ENCODE results near the gene CDC123. TPM values are rescaled to one million over a fixed set of nuclear protein-coding genes. Genes with fewer than 3 reads are reported as not detected.

Gene CDC123
- total and polyA plus RNA-seq, 3 experiments from 2014 or later = 97.5 to 162 (median 161) TPM

DNA sequence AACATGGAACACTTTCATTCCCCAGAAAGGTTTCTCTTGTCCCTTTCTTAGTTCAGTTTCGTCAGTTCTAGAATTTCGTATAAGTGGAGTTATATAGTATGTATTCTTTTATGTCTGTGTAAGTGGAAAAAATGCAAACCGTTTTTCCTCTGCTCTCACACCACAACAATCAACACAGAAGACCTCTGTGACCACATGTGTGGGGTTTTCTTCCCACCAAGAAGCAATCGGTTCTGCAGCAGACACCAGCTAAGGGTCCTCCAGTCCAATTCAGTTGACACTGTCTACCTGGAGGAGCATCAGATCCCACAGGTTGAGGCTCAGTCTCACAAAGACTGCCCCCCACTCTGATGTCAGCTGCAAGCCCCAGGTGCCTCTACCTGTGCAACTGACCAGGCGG is 6.2 kb downstream of the CDC123 start:
- peaks cover 42 to 71% (median 64%) of the 10 kb centered on the region in 3 donors for H3K4me1 Mint-ChIP-seq
- H3K27me3 ChIP-seq (ENCODE audit: insufficient read depth, low read length, poor library complexity, severe bottlenecking) = no peaks in the 10 kb centered on the region
- ChIA-PET CTCF (interaction anchor here (1.8 kb wide), 1 partner anchor 12 kb away, joined by 8 read pairs; no protein-coding TSS in a partner anchor), POLR2A (no interaction called here)
- H3K27me3 Mint-ChIP-seq = no peaks in the 10 kb centered on the region
- no peak overlapping the region for H3K4me3 ChIP-seq (ENCODE audit: low read length)
- no peak overlapping the region for H3K27ac ChIP-seq (ENCODE audit: low read depth, low read length)
- peaks cover 26% of the 10 kb centered on the region for H3K36me3 ChIP-seq (ENCODE audit: insufficient read depth, low read length)
- no peak for DNase-seq
- peaks cover 26% of the 10 kb centered on the region for H3K4me1 ChIP-seq (ENCODE audit: insufficient read depth, low read length)
- H3K9me3 Mint-ChIP-seq = no peaks in the 10 kb centered on the region
- H3K27ac Mint-ChIP-seq = peak overlapping the region in 1 of 8 donors; percentile 17
- H3K36me3 Mint-ChIP-seq = peaks cover 4 to 66% (median 23%) of the 10 kb centered on the region in 3 donors
- H3K4me3 Mint-ChIP-seq = no peak overlapping the region
- no peaks in the 10 kb centered on the region for H3K9me3 ChIP-seq (ENCODE audit: low read length)

DNA sequence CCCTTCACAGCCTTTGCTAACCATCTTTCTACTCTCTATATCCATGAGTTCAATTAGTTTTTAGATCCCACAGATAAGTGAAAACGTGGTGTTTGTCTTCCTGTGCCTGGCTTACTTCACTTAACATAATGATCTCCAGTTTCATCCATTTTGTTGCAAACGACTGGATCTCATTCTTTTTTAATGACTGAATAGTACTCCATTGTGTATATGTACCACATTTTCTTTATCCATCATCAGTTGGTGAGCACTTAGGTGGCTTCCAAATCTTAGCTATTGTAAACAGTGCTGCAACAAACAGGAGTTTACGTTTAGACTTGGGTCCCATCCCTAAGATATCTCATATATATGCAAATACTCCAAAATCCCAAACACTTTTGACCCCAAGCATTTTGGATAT is 9.1 kb downstream of the CDC123 start:
- Histone ChIP-seq H3K4me3 (ENCODE audit: low read length) (no peak overlapping the region), H3K27ac (ENCODE audit: low read depth, low read length) (no peak overlapping the region), H3K36me3 (ENCODE audit: insufficient read depth, low read length) (peaks cover 26% of the 10 kb centered on the region), H3K4me1 (ENCODE audit: insufficient read depth, low read length) (peaks cover 17% of the 10 kb centered on the region), H3K9me3 (ENCODE audit: low read length) (no peaks in the 10 kb centered on the region), H3K27me3 (ENCODE audit: insufficient read depth, low read length, poor library complexity, severe bottlenecking) (no peaks in the 10 kb centered on the region)
- H3K27ac Mint-ChIP-seq = peak overlapping the region in 3 of 8 donors; percentile 15 to 74 (median 34)
- DNase-seq = no peak
- H3K4me1 Mint-ChIP-seq = peaks cover 38 to 65% (median 62%) of the 10 kb centered on the region in 3 donors
- ChIA-PET CTCF (no interaction called here), POLR2A (no interaction called here)
- no peaks in the 10 kb centered on the region for H3K27me3 Mint-ChIP-seq
- H3K36me3 Mint-ChIP-seq = peaks cover 4 to 77% (median 25%) of the 10 kb centered on the region in 3 donors
- no peak overlapping the region for H3K4me3 Mint-ChIP-seq
- H3K9me3 Mint-ChIP-seq = no peaks in the 10 kb centered on the region

DNA sequence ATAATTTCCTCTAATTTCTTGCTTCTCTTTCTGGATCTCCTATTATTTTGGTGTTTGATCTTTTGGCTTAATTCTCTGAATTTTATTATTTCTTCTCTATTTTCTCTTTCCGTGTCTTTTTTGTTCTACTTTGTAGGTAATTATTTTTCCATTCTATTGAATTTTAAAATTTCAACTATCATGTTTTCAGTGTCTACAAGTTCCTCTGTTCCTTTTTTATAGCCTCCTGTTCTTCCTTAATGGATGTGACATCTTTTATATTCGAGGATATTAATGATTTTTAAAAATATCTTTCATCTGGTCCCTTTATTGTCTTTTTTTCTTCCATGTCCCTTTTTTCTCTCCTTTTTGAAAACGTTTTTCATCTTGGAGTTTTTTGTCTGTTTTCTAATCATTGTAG is 11.1 kb downstream of the CDC123 start:
- H3K4me3 ChIP-seq (ENCODE audit: low read length) = no peak overlapping the region
- CTCF ChIA-PET = no interaction called here
- H3K9me3 Mint-ChIP-seq = no peaks in the 10 kb centered on the region
- H3K36me3 Mint-ChIP-seq = peaks cover 8 to 78% (median 18%) of the 10 kb centered on the region in 3 donors
- H3K4me3 Mint-ChIP-seq = no peak overlapping the region
- peaks cover 28 to 52% (median 45%) of the 10 kb centered on the region in 3 donors for H3K4me1 Mint-ChIP-seq
- H3K27ac Mint-ChIP-seq = peak overlapping the region in 2 of 8 donors; percentile 47 to 68
- no peak overlapping the region for H3K27ac ChIP-seq (ENCODE audit: low read depth, low read length)
- H3K27me3 Mint-ChIP-seq = no peaks in the 10 kb centered on the region
- no peaks in the 10 kb centered on the region for H3K27me3 ChIP-seq (ENCODE audit: insufficient read depth, low read length, poor library complexity, severe bottlenecking)
- H3K4me1 ChIP-seq (ENCODE audit: insufficient read depth, low read length) = peaks cover 4% of the 10 kb centered on the region
- POLR2A ChIA-PET = no interaction called here
- peaks cover 24% of the 10 kb centered on the region for H3K36me3 ChIP-seq (ENCODE audit: insufficient read depth, low read length)
- no peak for DNase-seq
- no peaks in the 10 kb centered on the region for H3K9me3 ChIP-seq (ENCODE audit: low read length)

DNA sequence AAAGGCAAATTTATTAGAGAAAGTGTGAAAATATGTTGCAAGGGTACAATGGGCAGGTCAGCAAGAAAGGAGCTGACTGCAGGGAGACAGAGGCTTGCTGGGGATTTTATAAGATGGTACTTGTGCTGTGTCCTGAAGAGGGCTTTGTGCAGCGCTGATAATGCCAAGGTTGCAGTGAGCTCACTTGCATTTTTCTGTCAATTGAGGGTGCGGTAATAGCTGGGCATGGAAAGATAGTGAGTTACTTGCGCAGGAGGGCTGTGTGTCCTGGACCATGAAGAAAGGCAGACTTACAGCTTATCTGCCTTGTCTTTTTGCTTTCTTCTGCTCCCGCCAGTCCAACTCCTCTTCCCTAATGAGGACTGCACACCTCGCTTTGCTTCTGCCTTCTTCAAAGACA is 12.5 kb downstream of the CDC123 start:
- ChIA-PET POLR2A (no interaction called here), CTCF (no interaction called here)
- Mint-ChIP-seq H3K27ac (peak overlapping the region in 2 of 8 donors; percentile 26 to 45), H3K27me3 (no peaks in the 10 kb centered on the region), H3K4me1 (peaks cover 24 to 46% (median 34%) of the 10 kb centered on the region in 3 donors), H3K36me3 (peaks cover 8 to 78% (median 18%) of the 10 kb centered on the region in 3 donors), H3K9me3 (no peaks in the 10 kb centered on the region), H3K4me3 (no peak overlapping the region)
- no peak for DNase-seq
- no peak overlapping the region for H3K27ac ChIP-seq (ENCODE audit: low read depth, low read length)
- peaks cover 20% of the 10 kb centered on the region for H3K36me3 ChIP-seq (ENCODE audit: insufficient read depth, low read length)
- no peaks in the 10 kb centered on the region for H3K9me3 ChIP-seq (ENCODE audit: low read length)
- no peak overlapping the region for H3K4me3 ChIP-seq (ENCODE audit: low read length)
- no peaks in the 10 kb centered on the region for H3K4me1 ChIP-seq (ENCODE audit: insufficient read depth, low read length)
- no peaks in the 10 kb centered on the region for H3K27me3 ChIP-seq (ENCODE audit: insufficient read depth, low read length, poor library complexity, severe bottlenecking)

DNA sequence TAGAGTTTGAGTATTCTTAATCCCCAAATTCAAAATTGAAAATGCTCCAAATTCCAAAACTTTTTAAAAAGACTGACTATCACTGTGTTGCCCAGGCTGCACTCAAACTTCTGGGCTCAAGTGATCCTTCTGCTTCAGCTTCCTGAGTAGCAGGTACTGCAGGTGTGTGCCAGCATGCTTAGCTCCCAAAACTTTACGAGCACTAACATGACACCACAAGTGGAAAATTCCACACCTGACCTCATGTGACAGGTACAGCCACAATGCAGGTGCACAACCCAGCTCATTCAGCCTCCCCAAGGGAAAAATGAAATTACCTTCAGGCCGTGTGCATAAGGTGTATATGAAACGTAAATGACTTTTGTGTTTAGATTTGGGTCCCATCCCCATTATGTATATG is 16.5 kb downstream of the CDC123 start:
- Histone ChIP-seq H3K9me3 (ENCODE audit: low read length) (no peaks in the 10 kb centered on the region), H3K4me3 (ENCODE audit: low read length) (no peak overlapping the region), H3K27me3 (ENCODE audit: insufficient read depth, low read length, poor library complexity, severe bottlenecking) (no peaks in the 10 kb centered on the region), H3K4me1 (ENCODE audit: insufficient read depth, low read length) (no peaks in the 10 kb centered on the region), H3K36me3 (ENCODE audit: insufficient read depth, low read length) (peaks cover 28% of the 10 kb centered on the region), H3K27ac (ENCODE audit: low read depth, low read length) (no peak overlapping the region)
- H3K27ac Mint-ChIP-seq = no peak overlapping the region
- H3K4me3 Mint-ChIP-seq = no peak overlapping the region
- peaks cover 4 to 80% (median 20%) of the 10 kb centered on the region in 3 donors for H3K36me3 Mint-ChIP-seq
- H3K9me3 Mint-ChIP-seq = no peaks in the 10 kb centered on the region
- CTCF ChIA-PET = no interaction called here
- no peak for DNase-seq
- no peaks in the 10 kb centered on the region for H3K27me3 Mint-ChIP-seq
- H3K4me1 Mint-ChIP-seq = peaks cover 25 to 52% (median 30%) of the 10 kb centered on the region in 3 donors
- POLR2A ChIA-PET = interaction anchor here (0.6 to 0.8 kb wide), 2 partner anchors 155 to 172 kb away, joined by 3 to 4 read pairs; no protein-coding TSS in a partner anchor

DNA sequence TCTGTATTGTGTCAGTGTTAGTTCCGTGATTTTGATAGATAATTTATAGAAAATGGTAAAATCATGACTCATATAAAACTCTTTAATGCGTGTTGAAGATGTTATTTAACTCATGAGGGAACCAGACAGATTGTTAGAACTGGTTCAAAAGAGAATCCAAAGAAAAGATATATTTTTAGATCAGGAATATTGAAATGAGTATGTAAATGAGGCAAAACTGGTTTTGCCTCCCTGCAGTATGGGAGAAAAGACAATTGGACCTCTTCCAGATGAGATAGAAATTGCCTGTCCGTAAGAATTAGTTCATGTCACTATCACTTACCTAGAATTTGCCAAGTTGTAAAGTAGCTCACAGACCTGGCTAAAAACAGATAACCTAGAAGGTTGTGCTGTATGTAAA is 17.6 kb downstream of the CDC123 start:
- H3K4me1 ChIP-seq (ENCODE audit: insufficient read depth, low read length) = no peaks in the 10 kb centered on the region
- no peaks in the 10 kb centered on the region for H3K9me3 ChIP-seq (ENCODE audit: low read length)
- H3K27me3 ChIP-seq (ENCODE audit: insufficient read depth, low read length, poor library complexity, severe bottlenecking) = no peaks in the 10 kb centered on the region
- CTCF ChIA-PET = interaction anchor here (1.1 to 1.6 kb wide), 3 partner anchors 12 to 499 kb away, joined by 5 to 13 read pairs (median 8); no protein-coding TSS in a partner anchor
- H3K4me3 Mint-ChIP-seq = no peak overlapping the region
- peaks cover 21% of the 10 kb centered on the region for H3K36me3 ChIP-seq (ENCODE audit: insufficient read depth, low read length)
- H3K9me3 Mint-ChIP-seq = no peaks in the 10 kb centered on the region
- H3K27ac ChIP-seq (ENCODE audit: low read depth, low read length) = no peak overlapping the region
- no peaks in the 10 kb centered on the region for H3K27me3 Mint-ChIP-seq
- POLR2A ChIA-PET = no interaction called here
- no peak overlapping the region for H3K4me3 ChIP-seq (ENCODE audit: low read length)
- H3K27ac Mint-ChIP-seq = no peak overlapping the region
- no peak for DNase-seq
- peaks cover 21 to 40% (median 25%) of the 10 kb centered on the region in 3 donors for H3K4me1 Mint-ChIP-seq
- H3K36me3 Mint-ChIP-seq = peaks cover 6 to 74% (median 15%) of the 10 kb centered on the region in 3 donors

DNA sequence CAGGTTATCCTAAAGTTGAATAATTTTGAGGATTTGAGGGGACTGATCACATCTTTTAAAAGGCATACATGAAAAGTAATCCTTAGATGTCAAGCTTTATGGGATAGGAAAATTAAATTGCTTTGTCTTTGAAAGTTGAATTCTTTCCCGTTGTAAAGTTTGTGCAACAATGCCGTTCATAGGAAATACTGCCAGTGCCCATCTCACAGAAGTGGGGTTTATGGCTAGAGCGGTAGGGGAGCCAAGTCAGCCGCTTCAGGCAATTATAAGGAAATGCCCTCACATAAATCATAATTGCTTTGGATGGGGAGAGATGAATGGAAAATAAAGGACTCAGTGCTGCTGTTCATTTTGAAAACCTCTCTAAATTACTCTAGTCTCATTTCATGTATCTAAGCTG is 18.1 kb downstream of the CDC123 start:
- H3K27me3 Mint-ChIP-seq = no peaks in the 10 kb centered on the region
- H3K27ac ChIP-seq (ENCODE audit: low read depth, low read length) = no peak overlapping the region

DNA sequence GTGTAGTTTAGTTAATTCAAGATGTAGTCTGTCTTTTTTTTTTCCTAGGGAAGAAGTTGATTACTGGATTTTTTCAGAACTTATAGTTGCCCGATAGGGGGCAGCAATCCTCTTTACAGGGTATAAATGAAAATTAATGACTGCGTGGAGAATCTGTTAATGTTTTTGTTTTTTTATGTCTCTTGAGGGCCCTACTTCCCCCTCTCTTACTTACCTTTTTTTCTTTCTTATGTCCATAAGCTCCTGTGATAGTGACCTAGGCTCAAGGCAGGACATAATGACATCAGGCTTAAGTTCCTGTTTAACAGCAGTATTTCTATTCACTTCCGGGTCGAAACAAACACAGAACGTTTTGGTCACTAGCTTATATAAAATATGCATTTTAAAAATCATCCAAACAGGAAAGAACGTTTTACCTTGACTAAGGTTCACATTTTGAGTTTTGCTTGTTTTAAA is 18.8 kb downstream of the CDC123 start:
- Histone ChIP-seq H3K27me3 (ENCODE audit: insufficient read depth, low read length, poor library complexity, severe bottlenecking) (no peaks in the 10 kb centered on the region), H3K4me1 (ENCODE audit: insufficient read depth, low read length) (no peaks in the 10 kb centered on the region), H3K9me3 (ENCODE audit: low read length) (no peaks in the 10 kb centered on the region), H3K4me3 (ENCODE audit: low read length) (no peak overlapping the region), H3K27ac (ENCODE audit: low read depth, low read length) (no peak overlapping the region), H3K36me3 (ENCODE audit: insufficient read depth, low read length) (peaks cover 27% of the 10 kb centered on the region)
- Mint-ChIP-seq H3K27me3 (no peaks in the 10 kb centered on the region), H3K9me3 (no peaks in the 10 kb centered on the region), H3K36me3 (peaks cover 7 to 74% (median 18%) of the 10 kb centered on the region in 3 donors), H3K27ac (peak overlapping the region; percentile 15 to 96 (median 84)), H3K4me3 (peak overlapping the region in 6 of 7 donors; percentile 19 to 71 (median 64)), H3K4me1 (peaks cover 17 to 34% (median 21%) of the 10 kb centered on the region in 3 donors)
- ChIA-PET POLR2A (interaction anchor here (0.7 to 1.4 kb wide), 2 partner anchors 19 to 889 kb away, joined by 3 to 9 read pairs; partner anchors contain the start of genes CDC123 and NUDT5), CTCF (interaction anchor here (0.6 to 2.6 kb wide), 22 partner anchors 11 to 687 kb away, joined by 3 to 14 read pairs (median 4); partner anchors contain the start of genes CDC123 and NUDT5)
- peak in 4 of 5 donors; percentile 26 to 50 (median 31) for DNase-seq

More for the DNA sequence above, 18.1 kb downstream of the CDC123 start:
- Mint-ChIP-seq H3K27ac (peak overlapping the region in 5 of 8 donors; percentile 9 to 85 (median 30)), H3K9me3 (no peaks in the 10 kb centered on the region), H3K4me1 (peaks cover 17 to 35% (median 22%) of the 10 kb centered on the region in 3 donors), H3K4me3 (no peak overlapping the region), H3K36me3 (peaks cover 7 to 74% (median 18%) of the 10 kb centered on the region in 3 donors)
- no peaks in the 10 kb centered on the region for H3K9me3 ChIP-seq (ENCODE audit: low read length)
- H3K27me3 ChIP-seq (ENCODE audit: insufficient read depth, low read length, poor library complexity, severe bottlenecking) = no peaks in the 10 kb centered on the region
- DNase-seq = no peak
- CTCF ChIA-PET = interaction anchor here (0.7 to 2.6 kb wide), 16 partner anchors 11 to 501 kb away, joined by 3 to 14 read pairs (median 4); partner anchors contain the start of genes CDC123 and NUDT5
- no peak overlapping the region for H3K4me3 ChIP-seq (ENCODE audit: low read length)
- no peaks in the 10 kb centered on the region for H3K4me1 ChIP-seq (ENCODE audit: insufficient read depth, low read length)
- peaks cover 24% of the 10 kb centered on the region for H3K36me3 ChIP-seq (ENCODE audit: insufficient read depth, low read length)
- POLR2A ChIA-PET = interaction anchor here (0.7 to 1.4 kb wide), 2 partner anchors 18 to 890 kb away, joined by 3 to 9 read pairs; partner anchors contain the start of genes CDC123 and NUDT5
